ENCODE data around the gene ASIC2. TPM values are rescaled to one million over a fixed set of nuclear protein-coding genes. Genes with fewer than 3 reads are reported as not detected.

Gene ASIC2
- total RNA-seq, 2 experiments from 2014 or later, result not detected

DNA sequence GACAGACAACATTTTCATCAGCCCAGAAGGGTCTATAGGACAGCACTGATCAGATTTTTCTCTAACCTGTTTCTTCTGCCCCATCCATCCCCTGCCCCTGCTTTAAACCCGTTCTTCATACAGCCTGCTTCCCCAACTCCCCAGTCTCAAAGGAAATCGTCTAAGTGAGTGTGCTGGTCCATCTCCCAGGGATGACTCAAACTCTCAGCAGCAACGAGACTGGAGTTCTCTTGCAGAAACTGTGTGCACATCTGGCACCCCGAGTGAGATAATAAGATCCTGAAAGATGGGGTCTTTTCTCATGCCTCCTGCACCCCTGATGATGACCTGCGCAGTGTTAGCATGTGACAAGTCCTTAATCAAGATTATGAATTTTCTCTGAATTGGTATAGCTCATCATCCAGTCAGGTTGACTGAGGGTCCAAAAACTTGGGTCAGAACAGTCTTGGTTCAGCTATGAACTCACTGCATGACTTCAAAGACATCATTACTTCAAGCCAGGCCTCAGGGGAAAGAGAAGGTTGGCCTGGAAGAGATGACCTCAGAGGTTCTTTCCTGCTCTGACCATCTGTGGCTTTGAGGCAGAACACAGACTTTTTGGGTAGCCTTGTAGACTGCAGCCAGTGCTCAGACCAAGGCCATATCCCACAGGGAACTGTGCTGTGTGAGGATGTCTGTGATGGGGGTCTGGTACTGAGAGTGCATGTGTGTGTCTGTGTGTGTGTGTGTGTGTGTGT, 183.6 kb downstream of the ASIC2 start:
- no peak overlapping the region for H3K27ac Mint-ChIP-seq
- no peaks in the 10 kb centered on the region for H3K27me3 Mint-ChIP-seq (ENCODE audit: low read depth)
- ATAC-seq, result no peak
- no peaks in the 10 kb centered on the region for H3K4me1 Mint-ChIP-seq (ENCODE audit: low read depth)
- DNase-seq, result no peak
- CTCF ChIA-PET, result no interaction called here
- no peaks in the 10 kb centered on the region for H3K9me3 Mint-ChIP-seq (ENCODE audit: insufficient read depth)
- POLR2A ChIA-PET, result no interaction called here
- no peak overlapping the region for H3K4me3 Mint-ChIP-seq
- H3K36me3 Mint-ChIP-seq (ENCODE audit: low read depth), result no peaks in the 10 kb centered on the region

DNA sequence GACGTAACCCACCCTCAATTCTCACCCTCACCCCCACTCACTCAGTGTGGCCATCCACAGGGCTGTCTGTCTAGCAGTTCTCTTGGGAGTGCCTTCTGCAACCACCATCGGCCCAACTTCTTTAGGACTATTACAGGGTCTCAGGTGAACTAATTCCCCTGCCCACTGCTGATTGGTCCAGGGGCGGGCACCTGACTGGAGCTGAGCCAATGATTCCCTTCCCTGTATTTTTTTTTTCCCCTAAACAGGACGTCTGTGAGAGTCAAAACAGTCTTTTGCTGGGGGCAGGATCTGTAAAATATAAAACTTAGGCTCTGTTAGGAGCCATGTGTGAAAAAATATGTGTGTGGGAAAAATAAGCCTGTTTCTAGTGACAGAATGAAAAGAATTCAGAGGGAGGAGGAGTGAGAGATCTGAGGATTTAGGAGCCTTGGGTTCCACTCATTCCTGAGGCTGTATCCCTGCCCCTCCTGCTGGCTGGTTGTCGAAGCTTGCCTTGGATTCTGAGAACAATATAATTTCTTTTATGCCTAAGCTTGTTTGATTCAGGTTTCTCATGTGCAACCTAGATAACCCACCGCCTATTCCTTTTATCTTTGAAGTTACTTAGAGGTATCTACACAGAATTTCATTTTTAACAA, 186.4 kb downstream of the ASIC2 start:
- Mint-ChIP-seq H3K27me3 (ENCODE audit: low read depth) (peaks cover 3% of the 10 kb centered on the region), H3K36me3 (ENCODE audit: low read depth) (no peaks in the 10 kb centered on the region), H3K9me3 (ENCODE audit: insufficient read depth) (no peaks in the 10 kb centered on the region), H3K4me3 (no peak overlapping the region), H3K27ac (no peak overlapping the region), H3K4me1 (ENCODE audit: low read depth) (no peaks in the 10 kb centered on the region)
- ChIA-PET POLR2A (no interaction called here), CTCF (no interaction called here)
- DNase-seq, result no peak
- no peak for ATAC-seq

DNA sequence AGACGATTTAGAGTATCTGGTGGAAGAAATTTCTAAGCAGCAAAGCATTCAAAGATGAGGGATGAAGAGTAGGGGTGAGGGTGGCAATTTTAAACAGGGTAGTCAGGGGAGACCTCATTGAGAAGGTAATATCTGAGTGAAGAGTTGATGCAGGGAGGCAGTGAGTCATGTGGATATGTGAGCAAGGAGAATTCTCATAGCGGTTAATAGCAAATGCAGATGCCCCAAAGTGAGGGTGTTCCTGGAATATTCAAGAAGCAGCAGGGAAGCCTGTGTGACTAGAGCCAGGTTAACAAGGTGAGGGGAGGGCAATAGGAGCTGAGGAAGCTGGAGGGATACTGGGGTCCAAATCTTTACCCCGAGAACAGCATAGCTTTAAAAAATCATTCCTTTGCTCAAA, 187.2 kb downstream of the ASIC2 start:
- Mint-ChIP-seq H3K27me3 (ENCODE audit: low read depth) (peaks cover 3% of the 10 kb centered on the region), H3K36me3 (ENCODE audit: low read depth) (no peaks in the 10 kb centered on the region), H3K4me3 (no peak overlapping the region), H3K4me1 (ENCODE audit: low read depth) (no peaks in the 10 kb centered on the region), H3K27ac (no peak overlapping the region), H3K9me3 (ENCODE audit: insufficient read depth) (no peaks in the 10 kb centered on the region)
- ATAC-seq (no peak), DNase-seq (no peak)
- ChIA-PET POLR2A (no interaction called here), CTCF (no interaction called here)

DNA sequence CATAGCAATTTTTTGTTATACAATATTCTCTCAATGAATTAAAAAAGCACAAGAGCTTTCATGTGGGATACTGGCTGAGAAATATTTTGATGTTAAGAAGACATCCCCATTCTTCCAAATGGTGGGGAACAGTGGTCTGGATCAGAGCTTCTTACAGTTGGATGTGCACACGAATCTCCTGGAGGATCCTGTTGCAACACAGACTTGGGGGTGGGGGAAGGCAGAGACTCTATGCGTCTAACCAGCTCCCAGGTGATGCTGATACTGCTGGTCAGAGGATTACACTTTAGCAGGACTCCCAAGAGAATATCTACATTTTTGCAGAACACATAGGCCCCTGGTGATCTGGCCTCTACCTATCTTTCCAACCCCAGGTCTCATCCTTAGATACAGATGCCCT, 193.2 kb downstream of the ASIC2 start:
- DNase-seq (no peak), ATAC-seq (no peak)
- Mint-ChIP-seq H3K27me3 (ENCODE audit: low read depth) (peaks cover 8% of the 10 kb centered on the region), H3K4me1 (ENCODE audit: low read depth) (no peaks in the 10 kb centered on the region), H3K4me3 (no peak overlapping the region), H3K27ac (no peak overlapping the region), H3K36me3 (ENCODE audit: low read depth) (no peaks in the 10 kb centered on the region), H3K9me3 (ENCODE audit: insufficient read depth) (no peaks in the 10 kb centered on the region)
- CTCF ChIA-PET, result no interaction called here
- POLR2A ChIA-PET, result no interaction called here

DNA sequence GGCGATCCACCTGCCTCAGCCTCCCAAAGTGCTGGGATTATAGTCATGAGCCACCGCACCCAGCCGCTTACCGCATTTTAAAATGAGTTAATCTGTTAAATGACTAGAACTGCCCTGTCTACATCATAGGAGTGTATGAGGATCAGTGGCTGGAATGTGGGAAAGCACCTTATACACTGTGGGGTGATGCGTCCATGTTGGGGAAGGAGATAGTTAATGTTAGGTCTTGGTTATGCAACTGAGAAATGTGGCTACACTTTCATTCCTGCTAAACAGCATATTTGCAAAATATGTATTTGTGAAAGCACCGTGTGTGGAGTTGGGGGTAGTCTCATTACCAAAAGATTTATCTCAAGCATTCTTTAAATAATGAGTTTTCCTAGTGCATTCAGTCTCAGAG, 193.8 kb downstream of the ASIC2 start:
- Mint-ChIP-seq H3K9me3 (ENCODE audit: insufficient read depth) (no peaks in the 10 kb centered on the region), H3K4me3 (no peak overlapping the region), H3K27me3 (ENCODE audit: low read depth) (peaks cover 10% of the 10 kb centered on the region), H3K27ac (no peak overlapping the region), H3K4me1 (ENCODE audit: low read depth) (no peaks in the 10 kb centered on the region), H3K36me3 (ENCODE audit: low read depth) (no peaks in the 10 kb centered on the region)
- ChIA-PET CTCF (no interaction called here), POLR2A (no interaction called here)
- ATAC-seq (no peak), DNase-seq (no peak)

DNA sequence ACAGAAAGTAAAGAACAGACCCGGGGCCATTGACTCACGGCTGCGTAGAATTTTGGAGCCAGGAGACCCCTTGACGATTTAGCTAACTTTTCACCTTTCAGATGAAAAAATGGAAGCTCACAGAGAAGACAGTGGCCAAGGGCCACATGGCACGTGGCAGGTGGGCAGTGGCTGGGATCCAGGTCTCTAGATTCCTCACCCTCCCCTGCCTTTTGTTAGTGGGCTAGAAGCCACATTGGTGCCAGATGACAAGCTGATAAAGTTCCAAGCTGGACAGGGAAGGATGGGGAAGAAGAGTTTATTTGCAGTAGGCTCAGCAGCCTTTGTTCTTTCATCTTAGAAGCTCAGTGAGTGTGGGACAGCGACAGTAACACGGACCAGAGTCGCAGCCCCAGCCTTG, 195.7 kb downstream of the ASIC2 start:
- ChIA-PET POLR2A (no interaction called here), CTCF (interaction anchor here (1.2 kb wide), 1 partner anchor 16 kb away, joined by 3 read pairs; no protein-coding TSS in a partner anchor)
- ATAC-seq, result no peak
- no peak for DNase-seq
- H3K4me1 Mint-ChIP-seq (ENCODE audit: low read depth), result no peaks in the 10 kb centered on the region
- no peaks in the 10 kb centered on the region for H3K36me3 Mint-ChIP-seq (ENCODE audit: low read depth)
- H3K4me3 Mint-ChIP-seq, result no peak overlapping the region
- peaks cover 10% of the 10 kb centered on the region for H3K27me3 Mint-ChIP-seq (ENCODE audit: low read depth)
- H3K27ac Mint-ChIP-seq, result no peak overlapping the region
- H3K9me3 Mint-ChIP-seq (ENCODE audit: insufficient read depth), result no peaks in the 10 kb centered on the region

DNA sequence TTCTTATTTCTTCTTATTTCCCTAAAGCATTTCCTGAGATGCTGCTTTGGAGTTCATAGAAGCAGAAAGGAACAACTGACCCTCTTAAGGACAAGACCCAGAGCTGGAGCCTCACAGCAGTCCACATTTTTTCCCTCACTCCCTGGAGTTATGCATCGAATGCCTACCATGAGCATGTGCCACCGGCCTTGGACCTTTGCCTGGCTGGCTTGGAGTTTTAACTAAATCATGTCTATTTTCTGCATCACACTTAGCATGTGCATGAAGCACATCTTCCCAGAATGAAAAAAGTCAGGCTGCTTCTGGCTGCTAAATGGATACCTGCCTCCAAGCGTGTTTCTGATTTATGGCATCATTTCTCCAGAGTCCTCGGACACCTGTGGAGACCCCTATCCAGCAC, 196.9 kb downstream of the ASIC2 start:
- CTCF ChIA-PET, result no interaction called here
- H3K9me3 Mint-ChIP-seq (ENCODE audit: insufficient read depth), result no peaks in the 10 kb centered on the region

DNA sequence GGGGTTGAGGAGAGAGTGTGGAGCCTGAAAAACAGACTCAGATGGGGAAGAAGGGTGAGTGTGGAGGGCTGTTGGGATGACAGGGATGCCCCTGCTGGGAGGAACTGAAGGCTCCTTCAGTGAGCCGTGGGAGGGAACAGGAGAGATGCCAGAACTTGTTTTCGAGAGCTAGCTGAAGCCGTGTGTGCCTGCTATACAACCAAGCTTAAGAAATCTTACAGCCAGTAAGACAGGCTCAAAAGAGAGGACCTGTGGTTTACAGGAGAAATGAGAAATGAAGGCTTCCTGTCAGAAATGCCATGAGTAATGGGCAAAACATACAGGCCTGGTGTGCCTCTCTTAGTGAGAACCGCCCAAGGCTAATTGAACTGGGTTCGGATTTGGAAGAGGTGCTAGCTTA, 201.8 kb downstream of the ASIC2 start:
- no peak for ATAC-seq
- H3K4me1 Mint-ChIP-seq (ENCODE audit: low read depth), result no peaks in the 10 kb centered on the region
- ChIA-PET POLR2A (no interaction called here), CTCF (no interaction called here)
- no peaks in the 10 kb centered on the region for H3K36me3 Mint-ChIP-seq (ENCODE audit: low read depth)
- DNase-seq, result no peak
- H3K9me3 Mint-ChIP-seq (ENCODE audit: insufficient read depth), result no peaks in the 10 kb centered on the region
- H3K27ac Mint-ChIP-seq, result no peak overlapping the region
- H3K27me3 Mint-ChIP-seq (ENCODE audit: low read depth), result peaks cover 8% of the 10 kb centered on the region
- H3K4me3 Mint-ChIP-seq, result no peak overlapping the region

More for the DNA sequence above, 196.9 kb downstream of the ASIC2 start:
- H3K27ac Mint-ChIP-seq, result no peak overlapping the region
- no peak overlapping the region for H3K4me3 Mint-ChIP-seq
- DNase-seq (no peak), ATAC-seq (no peak)
- POLR2A ChIA-PET, result no interaction called here
- H3K4me1 Mint-ChIP-seq (ENCODE audit: low read depth), result no peaks in the 10 kb centered on the region
- no peaks in the 10 kb centered on the region for H3K36me3 Mint-ChIP-seq (ENCODE audit: low read depth)
- peaks cover 6% of the 10 kb centered on the region for H3K27me3 Mint-ChIP-seq (ENCODE audit: low read depth)

DNA sequence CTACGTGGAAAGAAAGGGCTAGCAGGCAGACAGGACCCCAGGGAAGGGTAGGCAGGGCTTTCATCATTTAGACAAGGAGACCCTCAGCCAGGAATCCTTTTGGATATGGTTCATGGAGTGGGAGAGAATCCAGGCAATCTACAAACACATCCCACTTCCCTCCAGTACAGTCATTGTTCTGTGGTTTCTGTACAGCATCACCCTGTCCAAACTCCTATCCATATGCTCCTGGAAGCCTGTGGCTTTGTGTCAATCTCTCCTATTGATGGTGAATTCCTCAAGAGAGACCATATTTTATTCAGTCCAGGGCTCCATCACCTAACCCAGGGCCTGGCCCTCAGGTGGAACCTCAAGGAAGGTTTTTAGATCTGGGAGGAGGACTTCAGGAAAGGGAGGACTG, 202.3 kb downstream of the ASIC2 start:
- H3K9me3 Mint-ChIP-seq (ENCODE audit: insufficient read depth), result no peaks in the 10 kb centered on the region
- H3K4me3 Mint-ChIP-seq, result no peak overlapping the region
- no peaks in the 10 kb centered on the region for H3K36me3 Mint-ChIP-seq (ENCODE audit: low read depth)
- ChIA-PET CTCF (no interaction called here), POLR2A (no interaction called here)
- ATAC-seq (no peak), DNase-seq (no peak)
- H3K27me3 Mint-ChIP-seq (ENCODE audit: low read depth), result peaks cover 11% of the 10 kb centered on the region
- no peaks in the 10 kb centered on the region for H3K4me1 Mint-ChIP-seq (ENCODE audit: low read depth)
- H3K27ac Mint-ChIP-seq, result no peak overlapping the region

DNA sequence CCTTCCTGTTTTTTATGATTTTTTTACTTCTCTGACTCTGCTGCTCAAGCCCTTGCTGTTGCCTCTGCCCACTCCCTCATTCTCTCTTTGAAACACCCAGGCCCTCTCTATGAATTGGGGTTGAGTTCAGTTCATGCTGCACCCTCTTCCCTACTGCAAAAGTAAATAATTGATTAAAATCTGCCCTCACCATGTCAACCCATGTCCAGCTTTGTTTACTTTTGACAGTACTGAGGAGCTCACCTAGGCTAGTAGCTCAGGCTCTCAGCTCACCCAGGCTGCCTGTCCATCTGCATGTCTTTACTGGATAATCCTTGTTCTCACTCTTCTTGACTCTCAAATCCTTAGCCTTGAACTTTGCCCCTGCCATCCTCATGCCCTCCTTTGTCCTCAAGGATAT, 206.2 kb downstream of the ASIC2 start:
- ATAC-seq (no peak), DNase-seq (no peak)
- Mint-ChIP-seq H3K27me3 (ENCODE audit: low read depth) (peaks cover 9% of the 10 kb centered on the region), H3K9me3 (ENCODE audit: insufficient read depth) (no peaks in the 10 kb centered on the region), H3K27ac (no peak overlapping the region), H3K4me3 (no peak overlapping the region), H3K4me1 (ENCODE audit: low read depth) (no peaks in the 10 kb centered on the region), H3K36me3 (ENCODE audit: low read depth) (no peaks in the 10 kb centered on the region)
- POLR2A ChIA-PET, result no interaction called here
- CTCF ChIA-PET, result no interaction called here

DNA sequence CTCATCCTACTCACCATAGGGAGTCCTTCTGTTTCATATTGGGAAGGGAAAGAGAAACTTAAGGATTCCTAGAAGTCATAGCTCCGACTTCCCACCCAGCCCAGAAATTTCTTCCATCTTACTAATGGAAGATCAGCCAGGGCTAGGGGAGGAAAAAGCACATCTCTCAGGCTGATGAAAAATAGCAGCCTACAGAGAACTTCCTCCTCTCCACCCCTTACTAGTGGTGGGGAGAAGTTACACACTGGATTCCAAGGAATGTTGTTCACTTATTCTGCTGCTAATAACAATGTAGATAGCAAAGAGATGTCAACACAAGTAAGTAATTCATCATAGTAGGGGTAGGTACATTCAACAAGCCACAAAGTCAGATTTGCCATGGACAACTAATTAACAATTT, 207.1 kb downstream of the ASIC2 start:
- POLR2A ChIA-PET, result no interaction called here
- Mint-ChIP-seq H3K27me3 (ENCODE audit: low read depth) (peaks cover 9% of the 10 kb centered on the region), H3K36me3 (ENCODE audit: low read depth) (no peaks in the 10 kb centered on the region), H3K4me1 (ENCODE audit: low read depth) (no peaks in the 10 kb centered on the region), H3K4me3 (no peak overlapping the region), H3K27ac (no peak overlapping the region), H3K9me3 (ENCODE audit: insufficient read depth) (no peaks in the 10 kb centered on the region)
- CTCF ChIA-PET, result no interaction called here
- DNase-seq (no peak), ATAC-seq (no peak)

DNA sequence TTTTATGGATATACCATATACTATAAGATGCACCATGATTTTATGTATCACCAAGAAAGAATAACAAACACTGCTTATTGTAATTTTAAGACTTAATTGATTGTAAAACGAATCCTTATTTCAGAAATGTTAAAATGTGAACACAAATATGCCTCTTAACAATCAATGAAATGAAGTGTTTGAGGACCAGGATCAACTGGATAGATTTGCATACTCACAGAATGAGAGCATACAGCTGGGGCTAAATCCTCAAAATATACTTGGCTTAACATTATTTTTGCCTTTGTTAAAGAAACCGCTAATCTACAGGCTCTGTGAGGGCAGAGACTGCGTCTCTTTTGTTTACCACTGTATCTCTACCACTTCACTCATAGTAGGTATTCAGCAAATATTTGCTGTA, 207.8 kb downstream of the ASIC2 start:
- Mint-ChIP-seq H3K27me3 (ENCODE audit: low read depth) (peaks cover 11% of the 10 kb centered on the region), H3K4me1 (ENCODE audit: low read depth) (no peaks in the 10 kb centered on the region), H3K9me3 (ENCODE audit: insufficient read depth) (no peaks in the 10 kb centered on the region), H3K36me3 (ENCODE audit: low read depth) (no peaks in the 10 kb centered on the region), H3K27ac (no peak overlapping the region), H3K4me3 (no peak overlapping the region)
- POLR2A ChIA-PET, result no interaction called here
- CTCF ChIA-PET, result no interaction called here
- no peak for ATAC-seq
- no peak for DNase-seq

DNA sequence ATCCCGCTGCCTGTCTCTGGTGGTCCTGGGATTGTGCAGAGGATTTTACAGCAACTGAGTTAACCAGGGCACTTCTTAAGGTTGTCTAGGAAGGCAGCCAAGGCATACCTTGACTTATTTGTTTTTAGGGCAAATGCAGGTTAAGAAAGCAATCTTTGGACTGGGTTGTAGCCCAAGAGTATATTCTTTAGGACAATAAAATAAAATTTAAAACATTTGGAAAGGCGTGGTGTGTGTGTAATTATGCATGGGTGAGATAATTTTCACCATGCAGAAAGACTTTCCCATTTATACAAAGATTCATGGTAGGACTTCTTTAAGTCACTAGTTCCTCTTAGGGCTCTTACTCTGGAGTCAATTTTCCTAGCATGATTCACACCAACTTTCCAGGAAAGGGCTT, 208.3 kb downstream of the ASIC2 start:
- Mint-ChIP-seq H3K9me3 (ENCODE audit: insufficient read depth) (no peaks in the 10 kb centered on the region), H3K36me3 (ENCODE audit: low read depth) (no peaks in the 10 kb centered on the region), H3K27ac (no peak overlapping the region), H3K27me3 (ENCODE audit: low read depth) (peaks cover 11% of the 10 kb centered on the region), H3K4me1 (ENCODE audit: low read depth) (no peaks in the 10 kb centered on the region), H3K4me3 (no peak overlapping the region)
- DNase-seq (no peak), ATAC-seq (no peak)
- POLR2A ChIA-PET, result no interaction called here
- CTCF ChIA-PET, result no interaction called here

Data from activated CD8-positive, alpha-beta T cell treated with anti-CD3 and anti-CD28 coated beads, Interleukin-2, amount 10 ng/mL, durations not matched to agents 7 days and 5 days (primary cell).